Esophagus squamous epithelium (tissue), 4 donors: Measurements from ENCODE around the gene LSMEM2.

ENCODE experiments used
- CTCF ChIP-seq, 6 experiments: fragments of 450-650 bp in 4 of 6; fragments of 200-600 bp in 2 of 6; sonication (generic) in 2 of 6; IDR thresholded peaks; one replicate each; pipeline ENCODE4 v1.5.1; 2016 to 2019; ENCODE audit warnings: antibody characterized with exemption in 6 of 6, mild to moderate bottlenecking in 4 of 6, moderate library complexity in 4 of 6
- POLR2A ChIP-seq, 4 donors: fragments of 450-650 bp; IDR thresholded peaks; one replicate each; pipeline ENCODE4 v1.6.1; 2017; ENCODE audit warnings: antibody characterized with exemption in 4 of 4, mild to moderate bottlenecking in 4 of 4, moderate library complexity in 3 of 4

- no peak for TF ChIP-seq CTCF (IDR thresholded peaks at IDR 0.05)
- TF ChIP-seq POLR2A (IDR thresholded peaks at IDR 0.05) = no peak
Measured at GRCh38 chr3:50271314-50271936, 7.5 kb upstream of the LSMEM2 start.
